Neural progenitor cell (in vitro differentiated cells): ENCODE measurements around the gene CIITA. TPM values are rescaled to one million over a fixed set of nuclear protein-coding genes. Genes with fewer than 3 reads are reported as not detected.
A peak's percentile ranks its signal among the peaks of the same experiment; 100 is the strongest.

Experiments used
- DNase-seq: peaks from one replicate; pipeline ENCODE4 v3.0.0-alpha.2; 2016; ENCODE audit warnings: low spot score
- H2AFZ ChIP-seq: fragments of 200-600 bp; sonication (generic); replicated peaks from 2 replicates; pipeline ENCODE4 v1.6.1; 2016; ENCODE audit warnings: antibody characterized with exemption
- H3F3A ChIP-seq: fragments of 200-600 bp; sonication (generic); 2 replicates; pipeline ENCODE4 v1.6.1; 2016; ENCODE audit warnings: antibody characterized with exemption, low read depth
- H3K27ac ChIP-seq: fragments of 200-600 bp; sonication (generic); 2 replicates; pipeline ENCODE4 v1.5.1; 2016; ENCODE audit warnings: mild to moderate bottlenecking
- H3K27me3 ChIP-seq: fragments of 200-600 bp; sonication (generic); 2 replicates; pipeline ENCODE4 v1.6.1; 2016; ENCODE audit warnings: mild to moderate bottlenecking, moderate library complexity
- H3K36me3 ChIP-seq: fragments of 200-600 bp; sonication (generic); 2 replicates; pipeline ENCODE4 v1.5.1; 2016
- H3K4me1 ChIP-seq: fragments of 200-600 bp; sonication (generic); 2 replicates; pipeline ENCODE4 v1.6.1; 2016; ENCODE audit warnings: mixed run types
- H3K4me2 ChIP-seq: fragments of 200-600 bp; sonication (generic); 2 replicates; pipeline ENCODE4 v1.6.1; 2016
- H3K4me3 ChIP-seq: fragments of 200-600 bp; sonication (generic); 2 replicates; pipeline ENCODE4 v1.5.1; 2016
- H3K79me2 ChIP-seq: fragments of 200-600 bp; sonication (generic); 2 replicates; pipeline ENCODE4 v1.6.1; 2016; ENCODE audit warnings: low read depth
- H3K9ac ChIP-seq: fragments of 200-600 bp; sonication (generic); 2 replicates; pipeline ENCODE4 v1.6.1; 2016
- H3K9me3 ChIP-seq: fragments of 200-600 bp; sonication (generic); 2 replicates; pipeline ENCODE4 v1.5.1; 2016; ENCODE audit warnings: low read depth
- H4K20me1 ChIP-seq: fragments of 200-600 bp; sonication (generic); 2 replicates; pipeline ENCODE4 v1.6.1; 2016; ENCODE audit warnings: low read depth
- H3K27ac Mint-ChIP-seq: 3 replicates; pipeline ENCODE4 v1.8.0; 2021; ENCODE audit warnings: mixed read lengths
- H3K27me3 Mint-ChIP-seq: 2 replicates; pipeline ENCODE4 v1.8.0; 2022; ENCODE audit warnings: low read depth, mild to moderate bottlenecking, inconsistent platforms, moderate library complexity, mixed read lengths; ENCODE audit not compliant: insufficient read depth
- H3K36me3 Mint-ChIP-seq: 3 replicates; pipeline ENCODE4 v1.8.0; 2021; ENCODE audit warnings: mixed read lengths
- H3K4me1 Mint-ChIP-seq: 3 replicates; pipeline ENCODE4 v1.8.0; 2021; ENCODE audit warnings: mixed read lengths
- H3K4me3 Mint-ChIP-seq: 3 replicates; pipeline ENCODE4 v1.8.0; 2021; ENCODE audit warnings: mild to moderate bottlenecking, moderate library complexity, mixed read lengths
- H3K9me3 Mint-ChIP-seq: 3 replicates; pipeline ENCODE4 v1.8.0; 2020; ENCODE audit warnings: mixed read lengths
- EZH2 ChIP-seq: fragments of 200-600 bp; sonication (generic); IDR thresholded peaks from 2 replicates; pipeline ENCODE4 v1.6.1; 2017; ENCODE audit warnings: antibody characterized with exemption, mild to moderate bottlenecking, moderate library complexity
- EZH2phosphoT487 ChIP-seq: fragments of 200-600 bp; sonication (generic); IDR thresholded peaks from 2 replicates; pipeline ENCODE4 v1.6.1; 2017; ENCODE audit warnings: antibody characterized with exemption
- total RNA-seq: library from RNA; depleted of rRNA; stranded (reverse); fragments of >200 nt; gene quantifications from 2 replicates; pipeline ENCODE4 v1.2.3, GENCODE V29; 2015; ENCODE audit warnings: low replicate concordance
- TF ChIP-seq, protein P1 (sequence below): fragments of 200-600 bp; sonication (generic); IDR thresholded peaks from 2 replicates; pipeline ENCODE4 v1.5.1; 2017; ENCODE audit warnings: antibody characterized with exemption, mild to moderate bottlenecking

The CIITA gene
- total RNA-seq, 1 donor from 2014 or later = not detected

DNA sequence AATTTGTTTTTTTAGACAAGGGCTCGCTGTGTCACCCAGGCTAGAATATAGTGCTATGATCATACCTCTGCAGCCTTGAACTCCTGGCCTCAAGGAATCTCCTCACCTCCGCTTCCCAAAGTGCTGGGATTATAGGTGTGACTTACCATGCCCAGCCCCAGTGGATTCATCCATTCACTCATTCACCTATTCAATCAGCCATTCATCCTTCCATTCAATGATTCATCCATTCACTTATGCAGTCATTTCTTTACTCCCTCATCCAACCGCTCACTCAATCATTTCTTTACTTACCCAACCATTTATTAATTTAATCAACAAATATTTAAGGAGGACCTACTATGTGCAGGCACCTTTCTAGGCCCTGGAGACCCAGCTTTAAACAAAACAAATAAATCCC lies 39.5 kb downstream of the CIITA start:
- Histone ChIP-seq H3K9ac (no peak overlapping the region), H3K9me3 (no peaks in the 10 kb centered on the region), H3K4me1 (no peaks in the 10 kb centered on the region), H2AFZ (no peak overlapping the region), H3F3A (no peaks in the 10 kb centered on the region), H3K79me2 (no peaks in the 10 kb centered on the region), H3K4me2 (no peak overlapping the region), H3K4me3 (no peak overlapping the region), H3K27me3 (no peaks in the 10 kb centered on the region), H4K20me1 (no peaks in the 10 kb centered on the region), H3K27ac (no peak overlapping the region), H3K36me3 (no peaks in the 10 kb centered on the region)
- Mint-ChIP-seq H3K4me1 (peaks cover 6% of the 10 kb centered on the region), H3K4me3 (no peak overlapping the region), H3K36me3 (no peaks in the 10 kb centered on the region), H3K27ac (no peak overlapping the region), H3K27me3 (peaks cover 2% of the 10 kb centered on the region), H3K9me3 (no peaks in the 10 kb centered on the region)
- no peak for DNase-seq
- no peak for TF ChIP-seq EZH2phosphoT487
- TF ChIP-seq EZH2 = no peak
- TF ChIP-seq, protein P1, sequence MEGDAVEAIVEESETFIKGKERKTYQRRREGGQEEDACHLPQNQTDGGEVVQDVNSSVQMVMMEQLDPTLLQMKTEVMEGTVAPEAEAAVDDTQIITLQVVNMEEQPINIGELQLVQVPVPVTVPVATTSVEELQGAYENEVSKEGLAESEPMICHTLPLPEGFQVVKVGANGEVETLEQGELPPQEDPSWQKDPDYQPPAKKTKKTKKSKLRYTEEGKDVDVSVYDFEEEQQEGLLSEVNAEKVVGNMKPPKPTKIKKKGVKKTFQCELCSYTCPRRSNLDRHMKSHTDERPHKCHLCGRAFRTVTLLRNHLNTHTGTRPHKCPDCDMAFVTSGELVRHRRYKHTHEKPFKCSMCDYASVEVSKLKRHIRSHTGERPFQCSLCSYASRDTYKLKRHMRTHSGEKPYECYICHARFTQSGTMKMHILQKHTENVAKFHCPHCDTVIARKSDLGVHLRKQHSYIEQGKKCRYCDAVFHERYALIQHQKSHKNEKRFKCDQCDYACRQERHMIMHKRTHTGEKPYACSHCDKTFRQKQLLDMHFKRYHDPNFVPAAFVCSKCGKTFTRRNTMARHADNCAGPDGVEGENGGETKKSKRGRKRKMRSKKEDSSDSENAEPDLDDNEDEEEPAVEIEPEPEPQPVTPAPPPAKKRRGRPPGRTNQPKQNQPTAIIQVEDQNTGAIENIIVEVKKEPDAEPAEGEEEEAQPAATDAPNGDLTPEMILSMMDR = no peak

DNA sequence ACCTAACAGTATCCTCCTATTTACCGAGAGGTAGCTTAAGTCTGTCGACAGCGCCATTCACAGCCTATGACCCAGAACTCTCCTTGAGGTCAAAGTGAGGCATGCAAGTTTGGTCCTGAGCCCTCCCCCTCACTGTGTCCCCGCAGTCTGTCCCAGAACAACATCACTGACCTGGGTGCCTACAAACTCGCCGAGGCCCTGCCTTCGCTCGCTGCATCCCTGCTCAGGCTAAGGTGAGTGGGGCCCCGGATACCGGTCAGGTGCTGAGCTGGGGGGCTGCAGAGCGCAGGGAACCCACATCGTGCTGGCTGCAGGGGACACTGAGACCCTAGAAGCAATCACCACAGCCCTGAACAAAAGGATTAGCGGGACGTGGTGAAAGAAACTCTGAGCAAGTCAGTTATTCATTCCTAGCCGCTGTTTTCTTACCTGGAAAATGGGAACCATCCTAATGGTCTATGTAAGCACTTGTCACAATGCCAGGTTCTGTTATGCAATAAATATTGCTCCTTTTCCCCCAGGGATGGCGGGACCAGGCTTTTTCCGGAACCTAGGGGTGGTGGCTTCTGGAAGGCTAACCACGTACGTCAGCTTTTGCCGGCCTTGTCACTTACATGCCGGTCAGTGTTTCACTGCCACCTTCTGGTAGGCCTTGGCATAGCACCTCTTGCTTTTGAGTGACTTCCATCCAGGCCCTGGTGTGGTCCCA lies 41.4 kb downstream of the CIITA start:
- Mint-ChIP-seq H3K4me3 (no peak overlapping the region), H3K36me3 (no peaks in the 10 kb centered on the region), H3K9me3 (no peaks in the 10 kb centered on the region), H3K27ac (no peak overlapping the region), H3K27me3 (peaks cover 2% of the 10 kb centered on the region), H3K4me1 (peaks cover 6% of the 10 kb centered on the region)
- no peaks in the 10 kb centered on the region for H3K36me3 ChIP-seq
- no peaks in the 10 kb centered on the region for H3K4me1 ChIP-seq
- H3K9ac ChIP-seq = no peak overlapping the region
- no peaks in the 10 kb centered on the region for H3F3A ChIP-seq
- peak overlapping the region; percentile 25 for H3K4me2 ChIP-seq
- no peaks in the 10 kb centered on the region for H3K79me2 ChIP-seq
- H3K4me3 ChIP-seq = no peak overlapping the region
- no peaks in the 10 kb centered on the region for H3K9me3 ChIP-seq
- no peak for TF ChIP-seq EZH2phosphoT487
- TF ChIP-seq, protein P1 = peak; percentile 93
- TF ChIP-seq EZH2 = no peak
- no peaks in the 10 kb centered on the region for H4K20me1 ChIP-seq
- no peaks in the 10 kb centered on the region for H3K27me3 ChIP-seq
- no peak overlapping the region for H3K27ac ChIP-seq
- peak overlapping the region; percentile 13 for H2AFZ ChIP-seq
- DNase-seq = peak; percentile 90

DNA sequence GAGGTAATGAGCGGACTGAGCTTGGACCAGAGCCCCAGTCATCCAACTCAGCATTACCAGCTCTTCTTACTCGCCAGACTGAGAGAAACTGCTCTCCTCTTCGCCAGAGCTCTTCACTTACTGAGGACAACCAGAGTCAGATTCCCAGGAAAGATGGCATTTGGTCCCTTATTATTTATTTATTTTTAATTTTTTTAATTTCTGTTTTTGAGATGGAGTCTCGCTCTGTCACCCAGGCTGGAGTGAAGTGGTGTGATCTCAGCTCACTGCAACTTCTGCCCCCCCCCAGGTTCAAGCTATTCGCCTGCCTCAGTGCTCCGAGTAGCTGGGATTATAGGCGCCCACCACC lies 42.0 kb downstream of the CIITA start:
- Histone ChIP-seq H3K27me3 (no peaks in the 10 kb centered on the region), H3K4me2 (no peak overlapping the region), H3K36me3 (no peaks in the 10 kb centered on the region), H3K27ac (no peak overlapping the region), H3K79me2 (no peaks in the 10 kb centered on the region), H3K4me1 (no peaks in the 10 kb centered on the region), H4K20me1 (no peaks in the 10 kb centered on the region), H3F3A (no peaks in the 10 kb centered on the region), H2AFZ (no peak overlapping the region), H3K9me3 (no peaks in the 10 kb centered on the region), H3K9ac (no peak overlapping the region), H3K4me3 (no peak overlapping the region)
- Mint-ChIP-seq H3K4me1 (peaks cover 6% of the 10 kb centered on the region), H3K27me3 (peaks cover 2% of the 10 kb centered on the region), H3K27ac (no peak overlapping the region), H3K9me3 (no peaks in the 10 kb centered on the region), H3K4me3 (no peak overlapping the region), H3K36me3 (no peaks in the 10 kb centered on the region)
- TF ChIP-seq EZH2 = no peak
- TF ChIP-seq EZH2phosphoT487 = no peak
- TF ChIP-seq, protein P1 = no peak
- DNase-seq = no peak
